NB4 (cell line): ENCODE results near the gene MDFI.

Experiments
- DNase-seq: peaks from one replicate; pipeline ENCODE4 v3.0.0; 2010; ENCODE audit warnings: low read depth
- H3K4me3 ChIP-seq: one replicate; pipeline ENCODE4 v1.5.1; 2011; ENCODE audit warnings: mild to moderate bottlenecking, low read depth, low read length, moderate library complexity
- MAX ChIP-seq: IDR thresholded peaks from 2 replicates; pipeline ENCODE4 v1.6.1; 2011; ENCODE audit warnings: low read depth, low read length
- MYC ChIP-seq: IDR thresholded peaks from 2 replicates; pipeline ENCODE4 v1.6.1; 2011; ENCODE audit warnings: low read depth, low read length
- POLR2A ChIP-seq: IDR thresholded peaks from 2 replicates; pipeline ENCODE4 v1.6.1; 2011; ENCODE audit warnings: mild to moderate bottlenecking; ENCODE audit not compliant: insufficient read length; ENCODE audit errors: extremely low read depth
- TF ChIP-seq, protein P1 (sequence below): IDR thresholded peaks from one replicate; pipeline ENCODE4 v1.5.1; 2012; ENCODE audit warnings: low read depth, low read length

The MDFI gene

DNA sequence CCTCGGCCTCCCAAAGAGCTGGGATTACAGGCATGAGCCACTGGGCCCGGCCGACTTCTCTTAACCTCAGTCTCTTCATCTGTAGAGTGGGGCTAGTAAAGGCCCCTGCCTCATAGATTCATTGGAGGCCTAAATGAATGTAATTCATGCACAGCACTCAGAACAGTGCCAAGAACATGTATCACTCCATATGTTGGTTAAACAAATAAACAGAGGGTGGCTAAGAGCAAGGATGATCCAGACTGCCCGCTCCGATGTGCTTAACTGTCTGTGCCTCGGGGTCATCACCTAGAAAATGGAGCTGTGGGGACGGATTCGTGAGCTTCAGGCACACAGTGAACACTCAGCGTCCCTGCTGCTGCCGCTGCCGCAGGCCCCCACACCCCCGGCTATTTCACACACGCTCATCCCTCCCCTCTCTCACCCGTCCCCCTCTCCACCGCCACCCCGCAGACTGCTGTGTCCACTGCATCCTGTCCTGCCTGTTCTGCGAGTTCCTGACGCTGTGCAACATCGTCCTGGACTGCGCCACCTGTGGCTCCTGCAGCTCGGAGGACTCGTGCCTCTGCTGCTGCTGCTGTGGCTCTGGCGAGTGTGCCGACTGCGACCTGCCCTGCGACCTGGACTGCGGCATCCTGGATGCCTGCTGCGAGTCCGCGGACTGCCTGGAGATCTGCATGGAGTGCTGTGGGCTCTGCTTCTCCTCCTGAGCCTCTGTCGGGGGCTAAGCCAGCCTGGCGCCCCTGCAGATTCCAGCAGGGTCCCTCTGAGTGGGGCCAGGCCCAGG is 14.8 kb downstream of the MDFI start:
- DNase-seq: no peak
- TF ChIP-seq POLR2A (no peak), MYC (no peak), MAX (no peak)
- TF ChIP-seq, protein P1, sequence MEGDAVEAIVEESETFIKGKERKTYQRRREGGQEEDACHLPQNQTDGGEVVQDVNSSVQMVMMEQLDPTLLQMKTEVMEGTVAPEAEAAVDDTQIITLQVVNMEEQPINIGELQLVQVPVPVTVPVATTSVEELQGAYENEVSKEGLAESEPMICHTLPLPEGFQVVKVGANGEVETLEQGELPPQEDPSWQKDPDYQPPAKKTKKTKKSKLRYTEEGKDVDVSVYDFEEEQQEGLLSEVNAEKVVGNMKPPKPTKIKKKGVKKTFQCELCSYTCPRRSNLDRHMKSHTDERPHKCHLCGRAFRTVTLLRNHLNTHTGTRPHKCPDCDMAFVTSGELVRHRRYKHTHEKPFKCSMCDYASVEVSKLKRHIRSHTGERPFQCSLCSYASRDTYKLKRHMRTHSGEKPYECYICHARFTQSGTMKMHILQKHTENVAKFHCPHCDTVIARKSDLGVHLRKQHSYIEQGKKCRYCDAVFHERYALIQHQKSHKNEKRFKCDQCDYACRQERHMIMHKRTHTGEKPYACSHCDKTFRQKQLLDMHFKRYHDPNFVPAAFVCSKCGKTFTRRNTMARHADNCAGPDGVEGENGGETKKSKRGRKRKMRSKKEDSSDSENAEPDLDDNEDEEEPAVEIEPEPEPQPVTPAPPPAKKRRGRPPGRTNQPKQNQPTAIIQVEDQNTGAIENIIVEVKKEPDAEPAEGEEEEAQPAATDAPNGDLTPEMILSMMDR: no peak
- no peak overlapping the region for H3K4me3 ChIP-seq

GRCh38 chr6:41653691-41654090 is 15.4 kb downstream of the MDFI start:
- H3K4me3 ChIP-seq: no peak overlapping the region
- TF ChIP-seq MYC (no peak), POLR2A (no peak), MAX (no peak)
- DNase-seq: no peak

DNA sequence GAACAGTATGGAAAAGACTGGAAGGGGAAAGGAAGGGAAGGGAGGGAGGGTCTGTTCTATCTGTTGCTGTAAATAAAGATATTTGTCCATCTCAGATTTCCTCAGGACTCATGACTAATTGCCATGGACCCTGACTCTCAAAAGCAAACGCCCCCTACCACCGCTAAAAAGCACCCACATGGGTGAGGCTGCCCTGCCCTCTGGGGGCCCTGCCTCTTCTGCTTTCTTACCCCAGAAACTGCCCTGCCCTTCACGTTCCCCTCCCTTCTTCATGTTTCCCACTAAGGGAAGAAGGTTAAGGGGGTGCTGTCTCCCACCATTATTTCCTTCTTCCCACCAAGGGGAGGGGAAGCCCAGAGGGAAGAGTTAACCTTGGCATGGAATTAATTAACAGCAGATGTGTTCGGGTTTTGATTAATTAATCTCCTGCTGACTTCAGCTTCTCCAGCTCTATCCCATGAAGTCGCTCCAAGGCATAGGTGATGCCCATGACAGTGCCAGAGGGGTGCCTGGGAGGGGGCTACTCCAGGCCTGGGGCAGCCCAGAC is 16.0 kb downstream of the MDFI start:
- DNase-seq: no peak
- no peak for TF ChIP-seq MAX

DNA sequence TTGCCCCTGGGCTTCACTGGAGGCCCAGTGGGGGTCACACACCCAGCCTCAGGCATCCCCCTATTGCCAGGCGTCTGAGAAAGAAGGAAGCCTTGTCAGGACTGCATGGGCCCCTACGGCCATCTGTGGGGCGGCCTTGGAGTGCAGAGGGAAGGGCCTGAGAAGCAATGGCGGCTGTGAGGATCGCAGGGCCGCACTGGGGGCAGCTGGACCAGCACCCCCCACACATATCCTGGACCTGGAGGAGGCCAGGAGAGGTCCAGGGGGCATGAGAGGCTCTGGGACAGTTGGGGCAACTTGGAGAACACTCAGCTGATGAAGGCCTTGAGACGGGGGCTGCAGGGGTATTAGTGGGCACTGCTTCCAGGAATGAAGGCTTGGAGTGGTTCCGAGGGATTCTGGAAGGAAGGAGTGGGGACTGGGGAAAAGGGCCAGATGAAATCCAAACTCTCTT is 16.5 kb downstream of the MDFI start:
- TF ChIP-seq, protein P1: no peak
- TF ChIP-seq MYC (no peak), MAX (no peak), POLR2A (no peak)

More for the DNA sequence above, 16.0 kb downstream of the MDFI start:
- H3K4me3 ChIP-seq: no peak overlapping the region

DNA sequence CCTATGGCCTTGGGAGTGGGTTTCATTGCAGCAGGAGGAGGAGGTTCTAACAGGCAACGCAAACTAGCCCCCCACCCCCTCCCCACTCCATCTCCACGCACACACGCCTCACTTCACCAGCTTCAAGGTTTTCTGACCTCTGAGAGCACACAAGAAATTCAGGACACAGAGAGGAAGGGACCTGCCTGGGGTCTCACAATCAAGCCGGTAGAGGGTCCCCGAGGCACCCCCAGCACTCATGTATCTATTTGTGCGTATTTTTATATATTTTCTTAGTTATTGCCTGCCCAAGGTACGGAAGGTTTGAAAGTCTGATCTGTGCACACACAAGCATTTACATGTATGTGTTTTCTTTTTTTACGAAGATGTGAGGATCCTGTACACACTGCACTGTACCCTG is 16.9 kb downstream of the MDFI start:
- no peak for TF ChIP-seq POLR2A
- TF ChIP-seq, protein P1: no peak
- no peak for TF ChIP-seq MYC
- H3K4me3 ChIP-seq: no peak overlapping the region
- no peak for DNase-seq

More for the DNA sequence above, 16.5 kb downstream of the MDFI start:
- H3K4me3 ChIP-seq: no peak overlapping the region
- DNase-seq: no peak

DNA sequence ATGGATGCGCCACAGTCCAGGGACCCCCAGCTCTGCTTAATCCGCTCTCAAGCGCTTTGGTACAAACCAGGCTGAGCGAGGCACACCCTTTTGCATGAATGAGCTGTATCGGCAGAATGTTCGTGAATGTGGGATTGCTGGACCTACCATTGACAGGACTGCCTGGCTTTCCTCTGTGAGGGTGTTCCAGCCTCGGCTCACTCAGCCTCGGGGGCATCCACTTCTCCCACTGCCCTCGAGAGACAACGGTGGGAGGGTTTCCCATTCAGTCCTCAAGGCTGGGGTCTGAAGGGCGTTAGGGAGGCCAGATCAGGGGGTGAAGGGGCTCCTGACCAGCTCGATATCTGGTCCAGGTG is 17.4 kb downstream of the MDFI start:
- DNase-seq: no peak
- TF ChIP-seq, protein P1: no peak
- TF ChIP-seq POLR2A: no peak
- no peak overlapping the region for H3K4me3 ChIP-seq
